ENCODE data around the gene MRTFB.
"Not testable (repeated sequence)": the region's sequence is repeated elsewhere in the genome, so short reads cannot be mapped to it uniquely, and the experiment has no call there.

The MRTFB gene, protein sequence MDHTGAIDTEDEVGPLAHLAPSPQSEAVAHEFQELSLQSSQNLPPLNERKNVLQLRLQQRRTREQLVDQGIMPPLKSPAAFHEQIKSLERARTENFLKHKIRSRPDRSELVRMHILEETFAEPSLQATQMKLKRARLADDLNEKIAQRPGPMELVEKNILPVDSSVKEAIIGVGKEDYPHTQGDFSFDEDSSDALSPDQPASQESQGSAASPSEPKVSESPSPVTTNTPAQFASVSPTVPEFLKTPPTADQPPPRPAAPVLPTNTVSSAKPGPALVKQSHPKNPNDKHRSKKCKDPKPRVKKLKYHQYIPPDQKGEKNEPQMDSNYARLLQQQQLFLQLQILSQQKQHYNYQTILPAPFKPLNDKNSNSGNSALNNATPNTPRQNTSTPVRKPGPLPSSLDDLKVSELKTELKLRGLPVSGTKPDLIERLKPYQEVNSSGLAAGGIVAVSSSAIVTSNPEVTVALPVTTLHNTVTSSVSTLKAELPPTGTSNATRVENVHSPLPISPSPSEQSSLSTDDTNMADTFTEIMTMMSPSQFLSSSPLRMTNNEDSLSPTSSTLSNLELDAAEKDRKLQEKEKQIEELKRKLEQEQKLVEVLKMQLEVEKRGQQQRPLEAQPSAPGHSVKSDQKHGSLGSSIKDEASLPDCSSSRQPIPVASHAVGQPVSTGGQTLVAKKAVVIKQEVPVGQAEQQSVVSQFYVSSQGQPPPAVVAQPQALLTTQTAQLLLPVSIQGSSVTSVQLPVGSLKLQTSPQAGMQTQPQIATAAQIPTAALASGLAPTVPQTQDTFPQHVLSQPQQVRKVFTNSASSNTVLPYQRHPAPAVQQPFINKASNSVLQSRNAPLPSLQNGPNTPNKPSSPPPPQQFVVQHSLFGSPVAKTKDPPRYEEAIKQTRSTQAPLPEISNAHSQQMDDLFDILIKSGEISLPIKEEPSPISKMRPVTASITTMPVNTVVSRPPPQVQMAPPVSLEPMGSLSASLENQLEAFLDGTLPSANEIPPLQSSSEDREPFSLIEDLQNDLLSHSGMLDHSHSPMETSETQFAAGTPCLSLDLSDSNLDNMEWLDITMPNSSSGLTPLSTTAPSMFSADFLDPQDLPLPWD

DNA sequence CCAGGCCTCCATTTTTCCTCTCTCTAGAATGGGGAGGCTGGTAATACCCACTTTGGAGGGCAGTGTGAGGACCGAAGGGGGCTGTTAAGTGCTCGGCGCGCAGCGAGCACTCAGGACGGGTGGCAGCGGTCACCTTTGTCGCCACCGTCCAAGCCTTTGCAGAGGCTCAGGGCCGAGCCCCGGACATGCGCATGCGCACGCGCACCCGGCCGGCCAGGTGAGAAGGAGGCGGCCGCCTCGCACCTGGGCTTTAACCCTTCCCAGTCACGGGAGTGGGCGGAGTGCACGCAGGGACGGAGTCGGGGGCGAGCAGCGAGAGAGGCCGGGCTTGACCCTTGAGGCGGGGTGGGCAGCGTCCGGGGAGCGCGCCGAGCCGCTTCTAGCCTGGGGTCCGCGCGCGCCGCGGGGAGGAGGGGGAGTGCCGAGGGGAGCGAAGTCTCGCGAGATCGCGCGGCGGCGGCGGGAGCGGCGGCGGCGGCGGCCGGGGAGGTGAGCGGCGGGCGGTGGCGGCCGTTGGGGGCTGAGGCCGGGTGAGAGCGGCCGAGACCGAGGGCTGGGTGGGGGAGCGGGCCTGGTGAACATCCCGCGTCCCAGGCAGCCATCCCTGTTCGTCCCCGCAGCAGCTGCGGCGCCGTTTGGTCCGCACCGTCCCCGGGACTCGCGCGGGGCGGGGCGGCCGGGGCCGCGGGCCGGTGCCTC, at the start of gene MRTFB:
TSS of gene MRTFB (plus strand) at position 443 of the 699 bp plus-strand sequence. CDS start 69,288 bp downstream, outside the sequence.
- peak; percentile 39 for DNase-seq

DNA sequence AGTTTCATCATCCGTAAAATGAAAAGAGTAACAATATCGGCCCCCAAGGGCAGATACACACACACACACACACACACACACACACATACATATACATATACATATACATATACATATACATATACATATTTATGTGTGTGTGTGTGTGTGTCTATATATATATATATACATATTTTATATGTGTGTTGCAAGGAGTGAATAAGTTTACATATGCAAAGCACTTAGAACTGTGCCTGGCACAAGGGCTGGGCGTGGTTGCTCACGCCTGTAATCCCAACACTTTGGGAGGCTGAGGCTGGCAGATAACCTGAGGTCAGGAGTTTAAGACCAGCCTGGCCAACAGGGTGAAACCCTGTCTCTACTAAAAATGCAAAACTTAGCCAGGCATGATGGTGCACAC, 47.6 kb upstream of the MRTFB start:
- DNase-seq, result not testable (repeated sequence)

DNA sequence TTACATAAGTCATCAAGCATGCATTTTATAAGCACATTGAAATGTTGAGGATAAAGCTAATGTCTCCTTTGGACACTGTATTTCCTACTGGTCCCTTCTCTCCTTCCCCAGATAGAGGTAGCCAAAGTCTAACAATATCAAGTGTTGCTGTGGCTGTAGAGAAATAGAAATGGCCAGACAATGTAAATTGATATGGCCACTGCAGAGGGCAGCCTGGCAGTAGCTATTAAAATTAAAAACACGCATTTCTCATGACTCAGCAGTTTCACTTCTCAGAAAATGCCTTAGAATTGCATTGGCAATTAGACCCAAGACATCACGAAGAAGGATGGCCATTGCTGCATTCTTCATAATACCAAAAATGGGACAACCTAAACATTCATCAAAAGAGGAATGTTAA, 46.8 kb upstream of the MRTFB start:
- DNase-seq, result no peak

DNA sequence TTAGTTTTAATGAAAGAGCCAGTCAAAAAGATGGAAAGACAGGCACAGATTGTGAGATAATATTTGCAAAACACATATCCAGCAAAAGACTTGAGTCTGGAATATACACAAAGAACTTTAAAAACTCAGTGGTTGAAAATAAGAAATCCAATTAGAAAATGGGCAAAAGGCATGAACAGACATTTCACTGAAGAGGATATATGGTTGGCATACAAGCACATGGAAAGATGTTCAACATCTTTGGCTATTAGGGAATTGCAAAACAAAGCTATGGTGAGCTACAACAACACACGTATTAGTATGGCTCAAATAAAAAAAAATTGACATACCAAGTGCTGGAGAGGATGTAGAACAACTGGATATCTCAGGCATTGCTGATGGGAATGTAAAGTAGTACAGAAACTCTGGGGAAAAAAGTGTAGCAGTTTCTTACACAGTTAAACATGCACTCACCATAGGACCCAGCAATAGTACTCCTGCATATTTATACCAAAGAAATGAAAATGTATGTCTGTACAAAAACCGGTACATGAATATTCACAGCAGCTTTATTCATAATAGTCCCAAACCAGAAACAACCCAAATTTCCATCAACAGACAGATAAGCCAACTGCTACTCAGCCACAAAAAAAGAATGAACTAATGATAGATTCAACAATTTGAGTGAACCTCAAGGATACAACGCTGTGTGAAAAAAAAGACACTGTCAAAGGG, 44.4 kb upstream of the MRTFB start:
- DNase-seq, result no peak

DNA sequence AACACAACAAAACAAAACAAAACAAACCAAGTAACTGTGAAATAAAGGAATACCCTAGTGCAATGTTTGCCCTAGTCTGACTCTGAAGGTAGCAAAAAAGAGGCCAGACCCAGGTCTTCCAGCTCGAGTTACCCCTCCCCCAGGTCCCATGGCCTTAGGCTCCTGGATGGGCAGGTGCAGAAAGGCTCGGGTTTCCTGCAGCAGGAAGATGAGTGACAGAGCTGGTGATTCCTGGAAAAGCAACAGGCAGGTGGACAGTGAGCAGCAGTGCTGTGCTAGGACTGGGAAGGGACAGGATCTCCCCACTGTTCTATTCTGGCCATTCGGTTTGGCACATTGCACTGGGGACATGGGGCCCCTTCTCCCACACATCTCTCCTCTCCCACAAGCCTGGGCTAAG, 42.9 kb upstream of the MRTFB start:
- DNase-seq, result peak; percentile 32

DNA sequence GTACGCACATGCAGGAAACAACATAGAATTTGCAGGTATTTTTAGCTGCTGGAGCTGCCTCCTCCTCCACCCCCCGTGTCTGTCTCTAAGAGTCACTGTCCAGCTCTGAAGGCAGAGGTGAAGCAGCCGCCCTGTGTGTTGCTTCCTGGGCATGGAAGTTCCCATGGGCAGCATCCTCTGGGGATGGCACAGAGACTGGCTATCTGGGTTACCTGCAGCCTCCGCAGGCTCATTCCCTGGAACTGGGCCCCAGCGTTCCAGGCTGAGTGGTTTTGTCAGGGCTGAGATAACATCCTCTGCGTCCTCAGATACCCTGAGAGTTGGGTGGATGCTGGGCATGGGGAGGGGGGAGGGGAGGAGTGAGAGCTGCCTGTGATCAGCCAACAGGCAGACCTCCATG, 41.5 kb upstream of the MRTFB start:
- no peak for DNase-seq

DNA sequence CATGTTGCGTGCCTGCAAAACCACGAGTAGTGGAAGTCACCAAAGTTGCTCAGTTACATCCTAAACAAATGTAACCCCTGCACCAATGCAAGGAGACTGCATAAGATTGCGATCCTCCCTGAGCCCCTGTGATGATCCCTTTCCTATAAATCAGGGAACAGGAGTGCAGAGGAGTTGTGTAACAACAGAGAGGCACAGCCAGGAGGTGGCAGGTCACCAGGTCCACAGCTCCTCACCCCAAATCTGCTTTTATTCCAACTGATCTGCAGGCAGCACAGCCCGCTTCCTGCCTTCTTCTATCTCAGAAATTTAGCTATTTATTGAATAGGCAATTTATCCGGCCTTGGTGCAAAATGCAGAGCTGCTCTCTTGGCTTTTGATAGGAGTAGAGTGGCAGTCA, 36.0 kb upstream of the MRTFB start:
- no peak for DNase-seq

DNA sequence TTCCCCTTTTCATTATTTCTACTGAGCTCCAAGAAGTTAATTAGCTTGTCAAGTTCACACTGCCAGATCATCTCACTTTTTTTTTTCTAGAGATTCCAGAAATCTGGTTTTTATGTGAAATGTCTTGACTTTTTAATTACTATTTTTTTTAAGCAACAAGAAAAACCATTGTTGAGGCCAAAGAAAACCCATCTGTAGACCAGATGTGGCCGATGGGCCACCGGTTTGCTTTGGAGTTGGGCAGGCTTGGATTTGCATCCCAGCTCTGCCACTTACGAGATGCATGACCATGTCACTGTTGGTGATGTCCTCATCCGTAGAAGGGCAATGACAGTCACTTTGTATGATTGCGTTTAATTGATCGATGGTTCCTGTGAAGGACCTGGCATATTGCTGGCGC, 34.2 kb upstream of the MRTFB start:
- no peak for DNase-seq

DNA sequence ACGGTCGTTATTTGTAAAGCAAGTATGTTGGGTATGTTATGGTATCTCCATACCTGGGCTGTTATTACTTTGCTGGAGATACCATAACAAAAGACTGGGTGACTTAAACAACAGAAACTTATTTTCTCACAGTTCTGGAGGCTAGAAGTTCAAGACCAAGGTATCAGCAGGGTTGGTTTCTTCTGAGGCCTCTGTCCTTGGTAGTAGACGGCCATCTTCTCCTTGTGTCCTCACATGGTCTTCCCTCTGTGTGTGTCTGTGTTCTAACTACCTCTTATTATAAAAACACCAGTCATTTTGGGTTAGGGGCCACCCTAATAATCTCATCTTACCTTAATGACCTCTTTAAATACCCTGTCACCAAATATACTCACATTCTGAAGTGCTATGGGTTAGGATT, 33.2 kb upstream of the MRTFB start:
- DNase-seq, result no peak

DNA sequence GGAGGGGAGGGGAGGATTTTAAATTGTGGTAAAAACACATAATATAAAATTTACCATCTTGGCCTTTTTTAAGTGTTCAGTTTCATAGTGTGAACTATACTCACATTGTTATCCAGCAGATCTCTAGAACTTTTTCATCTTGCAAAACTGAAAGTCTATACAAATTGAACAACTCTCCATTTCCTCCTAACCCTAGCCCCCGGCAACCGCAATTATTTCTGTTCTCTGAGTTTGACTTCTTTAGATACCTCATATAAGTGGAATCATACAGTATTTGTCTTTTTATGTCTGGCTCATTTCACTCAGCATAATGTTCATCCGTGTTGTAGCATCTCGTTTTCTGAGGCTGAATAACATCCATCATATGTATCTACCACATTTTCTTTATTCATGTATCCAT, 30.0 kb upstream of the MRTFB start:
- DNase-seq, result no peak

DNA sequence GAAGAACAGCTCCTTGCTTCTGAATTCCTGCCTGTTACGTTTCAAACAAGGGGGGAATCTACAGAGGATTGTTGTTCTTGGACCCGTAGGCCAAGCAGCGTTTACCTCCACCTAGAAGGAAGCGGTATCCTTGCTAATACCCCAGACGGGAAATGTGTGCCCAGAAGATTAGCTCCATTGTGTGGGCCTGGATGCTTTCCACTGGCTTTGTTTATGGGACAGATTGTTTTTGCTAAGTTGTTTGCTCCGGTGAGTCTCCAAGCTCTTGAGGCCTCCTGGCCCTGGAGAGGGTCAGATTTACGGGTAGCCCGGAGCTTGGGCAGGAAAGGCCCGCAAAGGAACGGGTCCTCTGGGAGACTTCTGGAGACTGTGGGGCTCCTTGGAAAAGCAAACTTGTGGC, 28.4 kb upstream of the MRTFB start:
- DNase-seq, result no peak

DNA sequence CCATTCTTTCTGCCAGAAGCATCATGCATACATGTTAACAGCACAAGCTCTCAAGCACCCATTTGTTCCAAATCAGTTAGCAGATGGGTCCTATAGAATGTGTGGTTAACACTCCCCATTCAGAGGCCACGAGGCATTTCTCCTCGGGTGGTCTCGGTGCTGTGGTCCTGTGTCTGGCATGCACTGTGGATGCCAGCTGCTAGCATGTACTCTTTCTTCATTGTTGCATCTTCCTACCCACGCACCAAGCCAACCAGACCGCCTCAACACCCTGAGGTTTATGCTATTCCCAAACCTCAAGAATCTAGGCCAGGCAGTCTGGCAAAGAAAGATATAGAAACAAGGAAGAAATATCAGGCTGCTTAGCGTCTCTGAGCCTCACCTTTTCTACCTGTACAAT, 27.8 kb upstream of the MRTFB start:
- DNase-seq, result no peak

DNA sequence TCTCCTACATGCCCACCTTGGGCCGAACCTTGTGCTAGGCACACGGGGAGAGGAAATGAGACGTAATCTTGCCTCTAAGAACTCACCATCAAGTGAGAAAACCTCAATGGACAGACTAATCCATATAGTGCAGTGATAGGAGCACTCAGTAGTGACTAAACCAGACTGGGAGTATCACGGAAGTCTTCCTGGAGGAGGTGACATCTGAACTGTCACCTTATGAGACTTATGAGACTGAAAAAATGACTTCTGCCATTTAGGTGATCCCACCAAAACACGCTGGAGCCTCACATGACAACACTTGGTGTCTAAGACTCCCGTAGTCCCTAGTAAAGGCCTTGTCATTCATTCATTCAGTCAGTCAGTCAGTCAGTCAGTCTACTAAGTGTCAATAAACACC, 27.3 kb upstream of the MRTFB start:
- no peak for DNase-seq

DNA sequence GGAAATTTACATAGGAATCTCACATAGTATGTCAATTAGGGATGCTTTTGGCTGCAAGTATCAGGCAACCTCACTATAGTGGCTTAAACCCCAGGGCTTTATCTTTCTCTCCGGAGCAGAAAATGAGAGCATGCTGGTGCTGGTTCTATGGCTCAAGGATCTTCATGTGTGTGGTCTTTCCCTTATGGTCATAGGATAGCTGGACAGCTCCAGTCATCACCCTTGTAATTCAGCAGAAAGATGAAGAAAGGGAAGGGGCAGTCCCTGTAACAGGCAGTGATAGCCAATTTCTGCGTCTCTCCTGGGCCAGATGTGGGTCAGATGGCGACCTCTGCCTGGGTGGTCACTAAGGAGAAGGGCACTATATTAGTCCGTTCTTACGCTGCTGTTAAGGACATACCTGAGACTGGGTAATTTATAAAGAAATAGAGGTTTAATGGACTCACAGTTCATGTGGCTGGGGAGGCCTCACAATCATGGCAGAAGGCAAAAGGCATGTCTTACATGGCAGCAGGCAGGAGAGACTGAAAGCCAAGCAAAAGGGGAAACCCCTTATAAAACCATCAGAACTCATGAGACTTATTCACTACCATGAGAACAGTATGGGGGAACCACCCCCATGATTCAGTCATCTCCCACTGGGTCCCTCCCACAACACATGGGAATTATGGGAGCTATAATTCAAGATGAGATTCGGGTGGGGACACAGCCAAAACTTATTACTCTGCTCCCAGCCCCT, 23.8 kb upstream of the MRTFB start:
- not testable (repeated sequence) for DNase-seq

DNA sequence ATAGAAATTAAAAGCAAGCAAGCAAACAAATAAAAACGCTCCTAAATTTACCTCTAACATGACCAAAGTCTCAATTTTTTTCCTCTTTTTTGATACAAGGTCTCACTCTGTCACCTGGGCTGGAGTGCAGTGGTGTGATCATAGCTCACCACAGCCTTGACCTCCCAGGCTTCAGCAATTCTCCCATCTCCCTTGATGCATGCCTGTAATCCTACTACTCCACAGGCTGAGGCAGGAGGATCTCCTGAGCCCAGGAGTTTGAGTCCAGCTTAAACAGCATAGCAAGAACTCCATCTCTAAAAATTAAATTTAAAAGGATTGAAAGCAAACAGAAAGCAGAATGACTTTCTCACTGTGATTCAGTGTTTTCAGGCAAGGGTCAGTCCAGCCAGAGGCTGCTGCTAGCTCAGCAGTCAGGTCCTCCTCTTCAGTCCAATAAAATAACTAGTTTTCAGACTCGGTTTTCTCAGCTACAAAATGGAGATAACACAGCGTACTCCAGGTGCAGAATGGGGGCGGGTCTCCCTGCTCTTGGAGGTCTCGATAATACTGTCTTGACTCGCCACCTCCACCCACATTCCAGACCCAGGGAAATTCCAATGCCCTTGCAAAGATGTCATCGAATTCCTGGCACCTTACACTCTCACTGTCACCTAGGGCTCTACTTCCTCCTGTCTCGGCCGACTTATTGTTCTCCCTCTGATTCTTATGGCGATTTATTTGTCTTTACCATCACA, 20.7 kb upstream of the MRTFB start:
- DNase-seq, result no peak

DNA sequence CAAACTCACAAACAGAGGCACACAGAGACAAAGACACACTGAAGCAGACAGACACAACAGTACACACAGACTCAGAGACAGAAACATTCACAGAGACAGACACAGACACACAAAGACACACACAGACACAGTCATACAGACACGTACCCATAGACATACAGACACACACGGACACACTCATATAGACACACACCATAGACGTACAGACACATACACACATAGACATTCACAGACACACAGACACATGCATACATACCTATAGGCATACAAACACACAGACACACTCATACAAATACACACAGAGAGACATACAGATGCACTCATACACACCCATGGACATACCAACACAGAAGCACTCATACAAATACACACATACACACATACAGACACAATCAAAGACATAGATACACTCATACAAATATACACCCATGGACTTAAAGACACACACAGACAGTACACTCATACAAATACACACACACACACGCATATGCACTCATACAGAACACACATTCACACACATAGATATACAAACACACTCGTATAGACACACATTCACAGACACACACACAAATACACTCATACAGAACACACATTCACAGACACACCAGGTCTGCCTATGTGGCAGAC, 19.9 kb upstream of the MRTFB start:
- DNase-seq, result no peak

DNA sequence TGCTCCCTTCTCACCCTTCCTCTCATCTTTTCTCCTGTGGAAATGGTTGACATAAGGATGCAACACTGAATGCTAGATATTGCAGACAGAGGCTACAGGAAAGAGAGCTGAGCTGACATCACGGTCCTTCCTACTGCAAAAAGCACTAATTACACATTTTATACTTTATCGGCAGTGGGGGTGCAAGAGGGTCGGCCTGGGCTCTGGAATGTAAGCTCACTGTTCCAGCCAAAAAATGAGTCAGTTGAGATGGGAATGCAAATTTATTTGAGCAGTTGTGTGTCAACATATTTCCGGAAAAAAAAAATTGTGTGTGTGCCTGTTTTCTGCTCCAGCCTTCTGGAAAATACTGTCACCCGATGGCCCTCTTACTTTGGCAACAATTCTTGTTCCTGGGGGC, 14.1 kb upstream of the MRTFB start:
- DNase-seq, result no peak

DNA sequence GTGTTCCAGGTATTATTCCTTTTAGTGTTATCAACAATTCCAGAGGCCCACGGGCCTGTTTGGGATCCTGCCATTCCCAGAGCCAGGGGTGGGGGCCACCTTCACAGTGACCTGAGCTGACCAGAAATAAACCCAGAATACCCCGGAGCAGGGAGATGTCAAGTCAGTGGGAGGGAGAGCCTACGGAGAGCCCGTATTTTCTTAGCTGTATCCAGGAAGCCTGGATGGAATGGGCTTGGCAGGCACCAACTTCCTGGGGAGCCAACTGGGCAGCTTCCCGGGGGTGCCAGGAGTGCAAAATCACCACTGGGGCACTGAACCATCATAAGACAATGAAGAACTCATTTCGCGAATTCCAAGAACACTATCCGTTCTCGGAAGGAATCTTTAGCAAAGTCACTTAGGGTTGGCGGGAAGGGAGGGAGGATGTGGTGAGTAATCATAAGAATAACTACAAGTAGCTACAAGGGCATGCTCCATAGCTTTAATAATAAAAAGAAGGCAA, 13.2 kb upstream of the MRTFB start:
- no peak for DNase-seq

DNA sequence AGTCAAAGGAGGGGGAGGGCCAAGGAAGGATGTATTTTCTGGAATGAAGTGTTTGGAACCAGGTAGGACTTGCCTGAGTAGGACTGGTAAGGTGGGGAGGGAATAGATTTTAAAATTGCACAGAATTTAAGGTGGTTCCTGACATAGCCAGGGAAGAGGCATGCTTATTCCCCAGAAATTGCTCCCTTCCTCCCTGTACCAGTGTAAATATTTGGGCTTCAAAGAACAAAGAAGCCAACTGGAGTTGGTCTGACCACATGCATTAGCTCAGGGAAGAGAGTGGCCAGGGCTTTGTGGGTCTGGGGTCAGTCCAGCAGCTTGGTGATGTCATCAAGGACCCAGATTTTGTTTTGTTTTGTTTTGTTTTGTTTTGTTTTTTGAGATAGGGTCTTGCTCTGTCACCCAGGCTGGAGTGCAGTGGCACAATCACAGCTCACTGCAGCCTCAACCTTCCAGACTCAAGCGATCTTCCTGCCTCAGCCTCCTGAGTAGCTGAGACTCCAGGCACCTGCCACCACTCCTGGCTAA, 9.3 kb upstream of the MRTFB start:
- no peak for DNase-seq

DNA sequence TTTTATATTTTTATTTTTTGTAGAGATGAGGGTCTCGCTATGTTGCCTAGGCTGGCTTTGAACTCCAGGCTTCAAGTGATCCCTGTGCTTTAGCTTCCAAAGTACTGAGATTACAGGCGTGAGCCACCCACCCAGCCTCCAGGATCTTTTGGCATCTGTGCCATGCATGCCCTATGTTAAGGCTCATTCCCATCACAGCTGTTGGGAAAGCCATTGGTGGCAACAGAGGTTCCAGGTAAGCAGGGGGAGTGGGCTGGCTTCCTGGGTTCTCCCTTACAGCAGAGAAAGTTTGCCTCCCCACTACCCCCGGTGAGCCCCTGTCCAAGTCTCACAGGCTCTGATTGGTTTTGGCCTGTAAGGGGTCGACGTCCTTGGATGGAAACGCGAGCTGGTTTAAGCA, 8.9 kb upstream of the MRTFB start:
- no peak for DNase-seq

Measured in NCI-H2029 treated with DMSO at 0.1 percent for 48 hours (cell line).